Fibroblast of skin of left quadriceps (primary cell): Measurements from ENCODE around the gene MGAT4A.
"Not testable (repeated sequence)": the region's sequence is repeated elsewhere in the genome, so short reads cannot be mapped to it uniquely, and the experiment has no call there.

Experiments
- DNase-seq, 2 experiments: peaks; one replicate each; pipeline ENCODE4 v3.0.0-alpha.2; 2013; ENCODE audit warnings: low read depth in 2 of 2

The MGAT4A gene

GRCh38 chr2:98607741-98608115 is 123.2 kb downstream of the MGAT4A start:
- DNase-seq = no peak

GRCh38 chr2:98607104-98607503 is 123.8 kb downstream of the MGAT4A start:
- DNase-seq = no peak

GRCh38 chr2:98606431-98606830 is 124.5 kb downstream of the MGAT4A start:
- no peak for DNase-seq

- DNase-seq = no peak
Measured at GRCh38 chr2:98605076-98605475, 125.9 kb downstream of the MGAT4A start.

GRCh38 chr2:98604547-98604946 is 126.4 kb downstream of the MGAT4A start:
- DNase-seq = no peak

GRCh38 chr2:98601532-98602132 is 129.3 kb downstream of the MGAT4A start:
- DNase-seq = no peak

- no peak for DNase-seq
Measured at GRCh38 chr2:98598781-98599428, 132.0 kb downstream of the MGAT4A start.

GRCh38 chr2:98594665-98595064 is 136.3 kb downstream of the MGAT4A start:
- DNase-seq = not testable (repeated sequence)

GRCh38 chr2:98592565-98592964 is 138.4 kb downstream of the MGAT4A start:
- DNase-seq = no peak

- DNase-seq = no peak
Measured at GRCh38 chr2:98589489-98589888, 141.4 kb downstream of the MGAT4A start.

GRCh38 chr2:98588880-98589431 is 142.0 kb downstream of the MGAT4A start:
- no peak for DNase-seq

- no peak for DNase-seq
Measured at GRCh38 chr2:98586551-98587140, 144.3 kb downstream of the MGAT4A start.

GRCh38 chr2:98585386-98585785 is 145.5 kb downstream of the MGAT4A start:
- DNase-seq = no peak

- DNase-seq = no peak
Measured at GRCh38 chr2:98583816-98584618, 146.9 kb downstream of the MGAT4A start.

- DNase-seq = no peak
Measured at GRCh38 chr2:98583276-98583675, 147.7 kb downstream of the MGAT4A start.

GRCh38 chr2:98582523-98582922 is 148.4 kb downstream of the MGAT4A start:
- no peak for DNase-seq

- no peak for DNase-seq
Measured at GRCh38 chr2:98580656-98581284, 150.2 kb downstream of the MGAT4A start.

GRCh38 chr2:98579926-98580325 is 151.0 kb downstream of the MGAT4A start:
- DNase-seq = no peak

GRCh38 chr2:98578231-98578630 is 152.7 kb downstream of the MGAT4A start:
- no peak for DNase-seq

GRCh38 chr2:98577313-98577712 is 153.6 kb downstream of the MGAT4A start:
- no peak for DNase-seq

- DNase-seq = no peak
Measured at GRCh38 chr2:98576666-98577312, 154.1 kb downstream of the MGAT4A start.
